HS-27A (cell line): ENCODE measurements around the gene MRPL44.
"Not testable (repeated sequence)": the region's sequence is repeated elsewhere in the genome, so short reads cannot be mapped to it uniquely, and the experiment has no call there.

Experiments
- DNase-seq: peaks from one replicate; pipeline ENCODE4 v3.0.0-alpha.2; 2012; ENCODE audit warnings: low read depth, missing footprints

MRPL44 gene

DNA sequence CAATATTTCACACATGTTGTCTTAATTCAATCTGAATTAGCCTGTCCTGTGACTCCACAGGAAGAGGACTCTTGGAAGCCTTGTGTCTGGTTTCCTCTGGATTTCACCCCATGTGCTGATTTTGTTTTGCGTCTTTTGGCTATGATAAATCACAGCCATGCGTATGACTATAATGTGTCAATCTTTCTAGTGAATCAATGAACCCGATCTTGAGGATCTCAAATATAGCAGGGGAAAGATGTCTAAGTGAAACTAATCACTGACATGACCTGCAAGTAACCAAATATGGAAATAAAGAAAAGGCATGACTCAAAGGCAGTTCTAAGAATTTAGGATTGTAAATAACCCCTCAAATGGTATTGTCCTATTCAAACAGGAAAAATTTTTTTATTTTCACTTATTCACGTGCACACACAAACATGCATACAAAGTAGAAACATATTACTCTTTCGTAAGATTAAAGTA lies 20.4 kb upstream of the MRPL44 start:
- no peak for DNase-seq

DNA sequence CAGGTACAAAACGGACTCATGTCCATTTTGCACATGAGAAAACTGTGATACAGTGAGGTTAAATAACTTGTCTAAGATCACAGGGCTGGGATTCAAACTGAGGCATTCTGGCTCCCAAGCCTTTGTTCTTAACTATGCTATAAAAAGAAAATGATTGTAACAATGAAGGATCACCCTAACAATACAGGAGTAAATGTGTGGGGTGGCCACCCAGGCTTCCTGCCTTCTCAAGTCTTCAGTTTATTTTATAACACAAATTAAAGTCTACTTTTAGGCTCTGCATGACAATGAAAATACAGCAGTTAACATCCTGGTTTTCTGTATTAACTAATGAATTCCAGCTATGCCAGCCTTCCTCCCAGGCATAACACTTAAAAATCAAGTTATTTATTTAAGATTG lies 19.7 kb upstream of the MRPL44 start:
- no peak for DNase-seq

DNA sequence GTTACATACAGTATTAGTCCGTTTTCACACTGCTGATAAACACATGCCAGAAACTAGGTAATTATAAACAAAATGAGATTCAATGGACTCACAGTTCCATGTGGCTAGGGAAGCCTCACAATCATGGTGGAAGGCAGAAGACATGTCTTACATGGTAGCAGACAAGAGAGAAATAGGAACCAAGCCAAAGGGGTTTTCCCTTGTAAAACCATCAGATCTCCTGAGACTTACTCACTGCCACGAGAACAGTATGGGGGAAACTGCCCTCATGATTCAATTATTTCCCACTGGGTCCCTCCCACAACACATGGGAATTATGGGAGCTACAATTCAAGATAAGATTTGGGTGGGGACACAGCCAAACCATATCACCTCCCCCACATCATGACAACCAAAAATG lies 17.8 kb upstream of the MRPL44 start:
- DNase-seq, result not testable (repeated sequence)

DNA sequence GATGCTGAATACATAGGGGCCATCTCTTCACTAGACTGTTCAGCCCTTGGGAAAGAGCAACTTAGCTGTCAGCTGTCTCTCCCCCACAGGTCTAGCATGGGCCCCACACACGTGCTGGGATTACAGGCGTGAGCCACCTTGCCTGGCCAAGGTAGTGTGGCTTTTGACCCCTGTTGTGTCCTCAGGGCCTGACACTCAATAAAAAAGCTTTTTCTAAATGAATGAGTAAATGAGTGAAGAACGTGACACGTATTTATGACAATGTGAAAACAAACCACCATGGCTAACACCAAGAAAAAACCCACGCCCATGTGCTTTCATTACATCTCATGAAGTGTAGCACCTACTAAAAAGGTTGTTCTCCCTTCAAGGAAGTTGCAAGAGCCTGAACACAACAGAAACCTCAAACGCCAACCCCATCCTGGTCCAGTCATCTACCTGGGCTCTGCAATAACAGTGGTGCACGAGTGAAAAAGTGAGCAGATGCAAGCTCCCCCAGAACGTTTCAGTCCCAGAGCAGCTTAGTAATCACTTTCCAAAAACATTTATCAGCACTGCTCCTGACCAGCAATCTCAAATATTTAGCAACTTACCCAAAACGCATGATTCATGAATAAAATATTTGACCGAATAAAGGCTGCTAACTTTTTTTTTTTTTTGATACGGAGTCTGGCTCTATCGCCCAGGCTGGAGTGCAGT lies 15.5 kb upstream of the MRPL44 start:
- DNase-seq, result no peak

DNA sequence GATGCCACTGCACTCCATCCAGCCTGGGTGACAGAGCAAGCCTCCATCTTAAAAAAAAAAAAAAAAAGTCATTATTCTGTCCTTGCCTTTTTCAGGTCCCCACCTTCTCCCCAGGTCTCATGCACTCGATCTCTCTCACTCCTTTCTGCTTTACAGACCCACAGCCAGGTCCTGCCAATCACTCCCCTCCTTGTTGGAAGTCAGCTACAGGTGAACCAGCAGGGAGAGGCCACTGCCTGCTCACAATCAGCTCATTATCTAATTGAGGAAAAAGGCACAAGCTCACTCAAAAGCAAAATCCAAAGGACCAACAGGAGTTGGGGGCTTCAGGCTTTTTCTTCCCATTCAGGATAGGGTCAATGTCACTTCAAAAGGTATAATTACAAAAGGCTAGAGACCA lies 14.1 kb upstream of the MRPL44 start:
- no peak for DNase-seq

DNA sequence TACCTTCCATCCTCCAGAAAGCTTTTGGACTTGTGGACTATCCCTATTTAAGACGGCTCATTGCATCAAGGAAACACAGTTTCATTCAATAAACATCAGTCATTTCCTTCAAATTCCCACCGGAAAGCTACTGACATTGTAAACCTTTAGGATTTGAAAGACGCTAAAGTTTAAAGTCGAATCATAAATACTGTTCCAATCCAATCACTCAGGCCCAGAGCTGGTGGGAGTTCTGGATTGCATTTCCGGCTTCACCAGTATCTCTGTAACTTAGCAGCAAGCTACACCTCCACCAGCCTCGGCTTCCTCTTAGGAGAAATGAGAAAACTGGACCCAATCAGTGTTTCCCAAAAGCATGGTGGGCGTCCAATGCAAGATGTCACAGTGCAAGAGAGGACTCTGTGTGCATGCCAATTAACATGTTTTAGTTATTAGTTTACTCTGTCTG lies 13.7 kb upstream of the MRPL44 start:
- no peak for DNase-seq

DNA sequence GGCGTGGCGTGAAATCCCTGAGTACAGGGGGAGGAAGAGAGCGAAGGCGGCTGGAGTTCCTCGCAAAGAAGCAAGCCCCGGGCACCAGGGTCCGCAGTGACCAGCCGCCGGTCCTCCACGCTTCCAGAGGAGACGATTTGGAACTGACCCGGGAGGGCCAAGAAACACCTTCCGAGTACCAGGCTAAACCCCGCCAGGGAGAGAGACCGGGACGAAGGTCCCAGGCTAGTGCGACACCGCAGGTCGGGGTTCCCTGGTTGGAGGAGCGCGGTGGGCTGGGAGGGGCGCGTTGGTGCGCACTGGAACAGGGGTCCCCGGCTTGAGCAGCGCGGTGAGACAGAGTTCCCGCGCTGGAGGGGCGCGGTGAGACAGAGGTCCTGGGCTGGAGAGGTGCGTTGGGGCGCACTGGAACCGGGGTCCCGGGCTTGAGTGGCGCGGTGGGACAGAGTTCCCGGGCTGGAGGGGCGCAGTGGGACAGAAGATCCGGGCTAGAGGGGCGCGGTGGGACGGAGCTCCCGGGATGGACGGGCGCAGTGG lies 13.0 kb upstream of the MRPL44 start:
- no peak for DNase-seq

DNA sequence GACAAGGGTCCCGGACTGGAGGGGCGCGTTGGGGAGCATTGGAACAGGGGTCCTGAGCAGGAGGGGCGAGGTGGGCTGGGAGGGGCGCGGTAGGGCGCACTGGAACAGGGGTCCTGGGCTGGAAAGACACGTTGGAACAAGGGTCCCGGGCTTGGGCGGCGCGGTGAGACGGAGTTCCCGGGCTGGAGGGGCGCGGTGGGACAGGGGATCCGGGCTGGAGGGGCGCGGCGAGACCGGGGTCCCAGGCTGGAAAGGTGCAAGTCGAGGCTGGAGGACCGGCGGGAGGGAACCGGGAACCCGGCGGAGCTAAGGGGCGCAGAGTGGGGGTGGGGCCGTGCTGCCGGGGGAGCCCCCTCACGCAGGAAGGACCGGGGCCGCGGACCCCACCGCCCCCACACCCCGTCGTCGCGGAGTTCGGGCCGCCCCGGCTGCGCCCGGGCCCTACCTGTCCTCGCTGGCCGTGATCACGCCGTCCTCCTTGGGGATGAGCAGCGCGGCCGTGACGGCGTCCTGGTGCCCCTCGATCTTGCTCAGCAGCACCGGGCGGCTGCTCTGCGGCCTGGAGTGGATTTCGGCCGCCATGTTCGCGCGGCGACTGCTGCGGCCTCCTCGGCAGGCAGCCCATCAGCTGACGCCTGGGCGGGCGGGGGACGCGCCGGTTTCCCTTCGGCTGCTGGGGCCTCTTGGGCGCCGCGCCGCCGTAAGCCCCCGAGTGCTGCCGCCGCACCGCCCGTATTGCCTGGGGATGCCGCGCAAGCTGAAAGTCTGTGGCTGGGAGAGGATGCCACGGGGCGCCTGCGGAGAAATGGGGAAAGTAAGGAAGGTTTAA lies 12.3 kb upstream of the MRPL44 start, which contains the start of gene WDFY1:
Gene WDFY1, minus strand, starts transcription at position 633 of the 829 bp plus-strand sequence. Its CDS starts 51 bp downstream, at position 582.
- DNase-seq, result no peak

DNA sequence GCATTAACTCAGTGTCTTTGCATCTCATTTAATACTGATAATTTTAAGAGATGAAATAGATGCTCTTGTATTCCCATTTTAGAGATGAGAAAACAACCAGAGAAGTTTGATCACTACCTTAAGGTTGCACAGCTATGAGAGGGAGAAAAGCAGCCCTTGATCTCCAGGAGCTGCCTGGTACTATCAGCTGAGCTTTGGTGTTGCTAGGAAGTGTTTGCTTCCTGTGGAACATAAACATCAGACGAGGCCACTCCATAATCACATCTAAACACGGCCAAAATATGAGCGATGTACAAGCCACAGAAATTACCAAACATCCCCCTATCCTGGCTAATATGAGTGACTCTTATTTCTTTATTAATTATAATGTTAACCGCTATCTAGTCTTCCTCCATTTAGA lies 11.5 kb upstream of the MRPL44 start:
- no peak for DNase-seq

DNA sequence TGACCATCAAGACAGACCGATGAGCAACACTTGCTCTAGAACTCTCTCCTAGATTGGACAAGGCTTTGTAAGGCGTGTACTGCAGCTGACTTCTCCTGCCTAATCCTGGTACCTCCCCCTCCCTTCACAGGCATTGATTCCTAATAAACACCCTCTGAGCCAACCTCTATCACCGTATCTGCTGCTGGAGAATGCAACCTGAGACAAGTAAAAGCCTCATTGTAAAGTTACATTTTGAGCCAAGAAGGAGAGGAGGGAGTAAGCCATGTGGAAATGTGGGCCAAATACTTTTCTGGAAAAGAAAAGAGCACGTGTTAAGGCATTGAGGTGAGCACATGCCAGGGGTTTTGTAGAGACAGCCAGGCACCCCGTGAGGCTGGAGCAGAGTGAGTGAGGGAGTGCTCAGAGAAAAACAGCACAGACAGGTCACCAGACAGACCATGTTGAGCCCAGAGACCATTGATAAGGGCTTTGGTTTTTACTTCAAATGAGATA lies 9.5 kb upstream of the MRPL44 start:
- no peak for DNase-seq

DNA sequence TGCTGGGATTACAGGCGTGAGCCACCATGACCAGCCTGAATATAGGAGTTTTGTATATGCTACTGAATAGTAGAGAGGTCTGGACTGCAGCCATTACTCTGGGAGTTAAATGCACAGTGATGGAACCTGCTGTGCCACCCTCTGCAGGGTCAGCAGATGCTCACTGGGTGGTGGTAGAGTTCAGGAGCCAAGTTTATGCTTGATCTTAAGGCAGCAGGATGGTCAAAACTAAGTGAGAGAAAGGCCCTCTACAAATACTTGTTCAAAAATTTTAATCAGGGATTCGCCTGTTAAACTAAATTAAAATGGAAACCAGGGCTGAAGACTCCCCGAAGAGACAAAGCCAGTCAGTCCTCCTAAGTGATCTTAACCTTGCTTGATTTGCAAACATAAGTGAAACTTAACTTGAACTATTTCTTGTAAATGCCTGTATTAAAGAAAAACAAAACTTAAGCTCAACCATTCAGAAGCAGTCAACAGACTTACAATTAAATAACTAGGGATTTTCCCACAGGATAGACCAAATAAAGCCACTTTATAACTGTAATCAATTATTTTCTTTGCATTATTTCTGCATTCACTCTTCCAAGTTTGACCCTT lies 7.9 kb upstream of the MRPL44 start:
- no peak for DNase-seq

DNA sequence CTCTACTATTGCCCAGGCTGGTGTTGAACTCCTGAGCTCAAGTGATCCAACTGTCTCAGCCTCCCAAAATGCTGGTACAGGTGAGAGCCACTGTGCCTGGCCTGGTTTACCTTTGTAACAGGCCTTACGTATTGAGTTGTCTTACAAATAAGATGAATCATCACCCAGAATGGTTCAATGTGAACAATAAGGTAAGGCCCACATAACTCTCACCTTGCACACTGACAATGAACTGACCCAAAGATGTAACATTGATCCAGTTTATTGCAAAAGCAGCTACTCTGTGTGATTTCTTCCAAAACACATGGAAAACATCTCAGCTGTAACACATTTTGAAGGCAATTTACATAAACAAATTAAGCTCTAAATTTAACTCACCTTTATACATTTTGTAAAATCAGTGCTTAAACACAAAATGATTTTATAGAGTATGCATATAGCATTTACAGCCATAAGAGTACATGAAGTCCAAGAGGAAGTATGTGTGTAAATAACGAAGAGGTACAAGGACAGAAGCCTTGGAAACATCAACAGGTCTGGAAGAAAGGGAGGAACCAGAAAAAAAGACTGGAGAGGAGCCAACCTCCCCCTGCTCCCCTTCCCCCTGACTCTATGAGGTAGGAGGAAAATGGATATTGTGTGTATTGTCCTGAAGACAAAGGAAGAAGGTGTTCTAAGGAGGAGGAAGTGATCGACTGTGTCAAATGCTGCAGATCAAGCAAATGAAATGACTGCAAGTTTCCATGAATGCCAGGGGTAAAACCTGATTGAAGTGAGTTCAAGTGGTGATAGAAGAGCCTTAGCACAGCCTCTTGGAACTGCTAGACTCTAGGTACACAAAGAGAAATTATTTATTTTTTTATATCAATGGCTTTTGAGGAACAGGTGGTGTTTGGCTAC lies 6.6 kb upstream of the MRPL44 start:
- DNase-seq, result no peak

DNA sequence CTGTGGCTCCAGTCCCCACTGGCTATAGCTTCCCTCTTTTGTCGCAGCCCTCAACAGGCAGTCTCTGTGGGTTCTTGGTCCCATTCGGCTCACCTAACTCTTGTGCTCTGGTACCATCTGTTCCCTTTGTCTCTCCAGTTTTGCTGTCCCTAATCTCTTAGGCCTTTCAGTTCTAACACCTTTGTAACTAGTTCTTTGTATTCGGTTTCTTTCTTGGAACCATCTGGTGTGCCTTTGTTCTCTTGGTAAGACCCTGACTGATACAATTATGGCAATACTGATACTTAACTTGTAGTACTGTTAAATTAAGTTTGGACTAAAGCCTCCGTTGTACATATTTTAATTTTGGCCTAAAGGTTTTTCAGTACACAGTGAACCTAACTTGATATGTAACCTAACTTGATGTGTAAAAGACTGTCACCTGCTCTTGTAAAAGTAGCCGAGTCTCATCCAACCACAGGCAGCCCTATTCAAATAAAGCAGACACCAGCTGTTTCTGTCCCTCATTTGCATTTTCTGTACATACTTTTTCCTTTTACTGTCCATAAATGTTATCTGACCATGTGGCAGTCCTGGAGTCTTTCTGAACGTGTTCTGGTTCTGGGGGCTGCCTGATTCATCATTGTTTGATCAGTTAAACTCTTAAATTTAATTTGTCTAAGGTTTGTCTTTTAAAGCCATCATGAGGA lies 4.8 kb upstream of the MRPL44 start:
- DNase-seq, result no peak

DNA sequence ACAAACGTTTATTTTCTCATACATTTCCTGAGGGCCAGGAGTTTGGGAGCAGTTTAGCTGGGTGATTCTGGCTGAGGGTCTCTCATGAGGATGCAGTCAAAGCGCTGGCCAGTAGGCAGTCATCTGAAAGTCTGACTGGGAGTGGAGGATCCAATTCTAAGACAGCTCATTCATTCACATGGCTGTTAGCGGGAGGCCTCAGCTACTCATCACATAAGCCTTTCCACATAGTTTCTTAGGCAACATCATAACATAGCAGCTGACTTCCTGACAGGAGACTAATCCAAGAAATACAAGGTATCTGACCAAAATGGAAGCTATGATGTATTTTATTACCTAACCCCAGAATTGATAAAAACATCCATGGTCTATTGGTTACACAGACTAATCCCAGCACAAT lies 2.9 kb upstream of the MRPL44 start:
- DNase-seq, result no peak

DNA sequence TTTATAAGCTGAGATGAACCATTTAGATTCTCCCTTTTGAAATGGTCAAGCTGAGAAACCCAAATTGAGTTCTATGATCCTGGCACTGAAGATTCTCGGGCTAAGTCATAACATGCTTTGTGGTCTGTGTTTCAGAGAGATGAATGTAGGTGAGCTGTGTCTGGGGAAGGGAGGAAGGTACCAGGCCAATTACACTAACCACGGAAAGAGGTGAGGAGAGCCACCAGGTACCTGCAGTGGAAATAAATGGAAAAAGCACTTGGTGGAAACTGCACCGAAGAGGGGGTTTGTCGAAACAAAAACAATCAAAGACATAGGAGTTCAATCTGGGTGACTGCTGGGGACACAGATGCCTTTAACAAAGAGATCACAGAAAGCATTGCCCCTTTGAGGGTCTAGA lies 963 bp upstream of the MRPL44 start:
- no peak for DNase-seq

DNA sequence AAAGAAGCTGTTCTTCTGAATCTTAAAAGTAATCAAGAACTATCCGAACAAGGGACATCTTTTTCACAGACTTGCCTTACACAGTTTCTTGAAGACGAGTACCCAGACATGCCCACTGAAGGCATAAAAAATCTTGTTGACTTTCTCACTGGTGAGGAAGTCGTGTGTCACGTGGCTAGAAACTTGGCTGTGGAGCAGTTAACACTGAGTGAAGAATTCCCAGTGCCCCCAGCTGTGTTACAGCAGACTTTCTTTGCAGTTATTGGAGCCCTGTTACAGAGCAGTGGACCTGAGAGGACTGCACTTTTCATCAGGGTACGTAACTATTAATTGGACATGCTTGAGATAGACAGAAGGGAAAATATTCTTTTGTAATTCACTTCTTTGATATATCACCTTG lies 2.4 kb downstream of the MRPL44 start:
- DNase-seq, result no peak

DNA sequence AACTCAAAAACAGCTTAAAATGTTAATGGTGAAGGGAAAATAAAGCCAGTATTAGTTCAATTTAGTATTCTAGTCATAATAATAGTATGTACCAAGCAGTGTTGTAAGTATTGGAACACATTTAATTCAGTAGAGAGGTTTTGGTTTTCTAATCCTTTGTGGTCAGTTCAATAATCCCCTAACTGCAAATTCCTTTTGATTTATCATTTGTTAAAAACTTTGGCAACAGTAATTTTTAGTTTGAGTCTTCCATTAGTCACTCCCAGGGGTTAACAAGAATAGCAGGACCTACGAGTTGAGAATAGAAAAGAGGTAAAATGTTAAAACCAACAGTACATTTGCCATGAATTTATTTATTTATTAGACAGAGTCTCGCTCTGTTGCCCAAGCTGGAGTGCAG lies 10.7 kb downstream of the MRPL44 start:
- no peak for DNase-seq

DNA sequence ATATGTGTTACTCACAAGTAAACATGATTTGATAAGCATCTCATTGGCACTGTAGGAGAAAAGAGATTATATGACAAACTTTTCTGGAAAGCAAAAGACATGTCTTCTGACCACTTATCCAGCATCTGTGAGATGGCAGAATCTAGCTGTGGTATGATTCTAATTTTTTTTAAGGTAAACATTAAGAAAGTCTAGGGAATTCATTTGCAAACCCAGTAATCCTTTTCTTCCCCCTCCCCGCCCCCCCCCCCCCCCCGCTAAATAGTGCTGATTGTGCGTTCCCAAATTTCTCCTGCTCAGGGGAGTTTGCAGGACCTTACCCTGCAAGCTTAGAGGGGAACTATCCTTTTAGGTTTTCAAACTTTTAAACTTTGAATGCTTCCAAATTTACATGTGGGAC lies 12.1 kb downstream of the MRPL44 start:
- no peak for DNase-seq

DNA sequence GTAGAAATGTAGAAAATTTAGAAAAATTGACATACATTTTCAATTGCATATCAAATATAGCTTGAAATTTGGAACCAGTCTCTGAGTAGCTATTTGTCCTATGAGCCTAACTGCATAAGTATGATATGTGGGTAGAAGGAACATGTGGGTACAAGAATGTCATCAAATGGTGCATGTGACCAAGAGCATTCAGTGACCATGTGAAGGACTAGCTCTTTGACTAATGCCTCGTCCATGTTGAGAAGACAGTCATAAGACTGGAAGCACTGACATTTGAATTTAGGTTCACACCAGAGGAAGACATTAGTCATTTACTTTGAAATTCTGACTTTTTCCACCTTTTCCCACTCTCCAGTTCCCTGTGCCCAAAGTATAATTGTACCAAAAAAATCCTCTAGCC lies 12.6 kb downstream of the MRPL44 start:
- DNase-seq, result no peak

DNA sequence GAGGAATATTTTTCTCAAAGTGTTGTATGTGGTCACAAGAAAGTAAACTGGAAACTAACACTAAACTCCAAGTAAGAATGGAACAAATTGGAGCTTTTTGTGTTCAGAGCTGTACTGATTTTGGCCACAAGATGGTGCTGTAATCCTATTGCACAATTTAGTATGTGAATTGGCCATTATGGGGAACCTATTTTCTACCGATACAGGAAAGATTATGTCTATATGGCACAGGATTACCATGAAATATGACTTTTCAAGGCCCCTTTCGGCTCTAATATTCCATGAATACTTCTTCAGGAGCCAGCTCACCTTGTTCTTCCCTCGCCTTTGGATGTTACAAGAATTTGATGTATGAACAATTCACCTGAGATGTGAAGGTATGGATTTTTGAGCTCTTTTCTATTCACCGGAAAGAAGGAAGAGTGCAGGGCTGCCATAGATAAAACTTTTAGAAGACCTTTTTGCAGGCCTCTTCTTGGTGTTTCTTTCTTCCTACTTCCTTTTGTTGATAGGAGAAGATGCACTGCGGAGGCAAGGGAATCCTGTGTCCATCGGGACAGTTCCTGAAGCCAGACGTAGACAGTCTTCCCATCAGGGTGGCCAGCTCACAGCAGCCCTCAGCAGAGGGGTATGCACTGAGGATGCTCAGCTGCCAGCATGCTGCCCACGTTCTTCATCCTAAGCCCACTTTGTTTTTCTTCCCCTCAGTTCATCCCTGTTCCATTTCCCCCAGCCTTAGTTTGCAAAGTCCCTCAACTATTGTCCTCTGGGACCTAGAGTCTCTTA lies 13.3 kb downstream of the MRPL44 start:
- no peak for DNase-seq
